Glomerular endothelial cell (primary cell): Measurements from ENCODE around the gene ASB13. TPM values are rescaled to one million over a fixed set of nuclear protein-coding genes. Genes with fewer than 3 reads are reported as not detected.

Experiments
- DNase-seq: peaks from one replicate; pipeline ENCODE4 v3.0.0-alpha.2; 2011; ENCODE audit warnings: low read depth, low spot score; ENCODE audit errors: extremely low read depth
- total RNA-seq: library from RNA; depleted of rRNA; stranded (reverse); fragments of >200 nt; gene quantifications from 2 replicates; pipeline ENCODE4 v1.2.3, GENCODE V29; 2015

Gene ASB13
- total RNA-seq, 1 donor from 2014 or later = 13.8 TPM

DNA sequence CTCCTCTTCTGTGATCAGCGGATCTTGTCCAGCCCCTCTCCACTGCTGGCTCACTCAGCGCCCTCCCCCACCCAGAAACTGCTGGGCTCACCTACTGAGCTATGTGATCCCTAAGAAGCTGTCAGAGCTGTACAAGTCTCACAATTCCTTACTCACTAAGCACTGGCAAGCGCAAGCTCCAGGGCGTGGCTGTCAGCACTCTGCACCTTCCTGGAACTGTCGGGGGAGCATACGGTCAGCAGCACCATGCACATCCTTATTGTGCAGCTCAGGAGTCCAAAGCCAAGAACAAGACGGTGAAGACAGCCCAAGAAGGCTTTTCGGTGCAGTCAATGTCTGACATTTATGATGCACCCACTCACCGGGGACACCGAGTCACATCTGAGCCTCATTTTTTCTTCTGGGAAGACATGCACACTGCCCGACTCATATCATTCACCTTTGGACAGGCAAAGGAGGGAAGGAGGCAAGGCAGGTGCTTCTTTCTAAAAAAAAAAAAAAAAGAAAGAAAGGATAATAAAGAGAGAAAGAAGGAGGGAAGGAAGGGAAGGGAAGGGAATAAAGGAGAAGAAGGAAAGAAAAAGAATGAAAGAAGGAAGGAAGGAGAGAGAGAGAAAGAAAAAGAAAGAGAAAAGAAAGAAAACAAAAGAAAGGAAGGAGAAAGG lies 56.3 kb downstream of the ASB13 start:
- no peak for DNase-seq

DNA sequence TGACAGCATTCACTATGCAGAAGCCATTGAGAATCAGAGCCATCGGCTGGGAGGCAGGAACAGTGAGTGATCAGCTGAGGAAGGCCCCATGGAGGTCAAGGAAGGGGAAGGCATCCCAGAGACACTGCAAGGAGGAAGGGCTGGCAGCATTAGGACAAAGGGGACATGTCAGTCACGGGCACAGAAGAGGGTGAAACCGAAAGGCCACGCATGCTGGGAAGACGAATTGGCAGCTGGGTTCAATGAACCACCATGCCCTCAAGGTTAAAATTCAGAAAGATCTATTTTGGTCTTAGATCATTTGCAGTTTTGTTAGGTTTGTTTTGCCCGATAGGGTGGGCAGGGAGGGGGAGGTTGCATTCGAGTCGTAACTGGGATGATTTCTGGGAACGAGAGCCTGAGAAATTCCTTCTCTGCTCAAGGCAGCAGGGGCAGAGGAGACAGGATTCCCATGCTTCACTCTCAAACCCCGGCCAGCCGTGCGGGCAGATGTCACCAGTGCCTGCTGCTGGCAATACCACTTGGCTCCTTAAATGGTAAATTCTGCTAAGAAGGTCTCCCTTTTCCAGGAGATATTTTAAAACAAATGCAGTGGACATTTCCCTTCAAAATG lies 57.7 kb downstream of the ASB13 start:
- no peak for DNase-seq

DNA sequence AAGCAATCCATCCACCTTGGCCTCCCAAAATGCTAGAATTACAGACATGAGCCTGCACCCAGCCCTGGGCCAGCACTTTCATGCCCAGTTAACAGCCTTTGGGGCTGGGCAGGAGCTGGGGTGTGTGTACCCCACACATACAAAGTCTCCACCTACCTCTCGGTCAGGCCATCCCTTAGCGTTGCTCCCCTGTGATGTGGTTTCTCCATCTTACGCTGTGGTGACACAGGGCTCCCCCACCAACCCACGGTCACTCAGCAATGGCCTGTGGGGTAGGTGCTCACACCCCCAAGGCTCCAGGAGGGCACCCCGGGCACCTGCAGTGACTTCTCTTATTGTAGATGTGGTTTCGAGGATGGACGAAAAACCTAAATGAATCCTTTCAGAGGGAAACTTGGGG lies 58.8 kb downstream of the ASB13 start:
- DNase-seq = no peak

DNA sequence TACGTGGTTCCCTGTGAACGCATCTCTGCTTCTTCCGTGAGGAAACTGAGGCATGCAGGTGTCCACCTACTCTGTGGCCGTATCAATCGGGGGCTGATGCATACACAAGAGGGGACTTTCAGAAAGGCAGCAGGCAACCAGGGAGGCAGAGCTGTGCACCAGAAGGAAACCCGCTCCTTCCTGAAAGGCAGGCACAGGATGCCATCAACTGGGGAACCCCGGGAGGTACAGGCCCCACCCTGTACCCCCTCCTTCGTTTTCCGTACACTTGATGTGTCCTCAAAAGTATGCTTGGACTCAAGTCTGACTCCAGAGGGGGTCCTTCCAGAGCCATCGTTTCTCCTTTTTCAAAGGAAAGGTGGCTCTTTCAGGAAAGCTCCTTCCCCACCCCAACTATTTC lies 59.5 kb downstream of the ASB13 start:
- DNase-seq = no peak

DNA sequence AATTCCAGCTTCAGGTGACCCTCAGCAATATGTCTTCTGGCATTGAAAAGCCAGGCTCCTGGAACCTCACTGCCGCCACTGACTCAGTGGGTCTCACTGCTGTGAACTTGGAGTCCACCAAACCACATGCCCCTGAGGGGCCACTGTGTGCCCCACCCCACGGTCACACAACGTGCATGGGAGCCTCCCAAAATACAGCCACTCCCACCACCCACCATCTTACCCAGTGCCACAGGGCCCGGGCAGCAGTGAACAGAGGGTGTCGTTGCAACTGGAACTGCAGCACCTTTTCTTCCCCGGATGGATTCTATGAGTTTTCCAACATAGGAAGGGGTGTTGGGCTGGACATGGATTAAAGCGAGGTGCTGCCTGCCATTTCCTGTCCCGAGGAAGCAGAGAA lies 60.1 kb downstream of the ASB13 start:
- no peak for DNase-seq

DNA sequence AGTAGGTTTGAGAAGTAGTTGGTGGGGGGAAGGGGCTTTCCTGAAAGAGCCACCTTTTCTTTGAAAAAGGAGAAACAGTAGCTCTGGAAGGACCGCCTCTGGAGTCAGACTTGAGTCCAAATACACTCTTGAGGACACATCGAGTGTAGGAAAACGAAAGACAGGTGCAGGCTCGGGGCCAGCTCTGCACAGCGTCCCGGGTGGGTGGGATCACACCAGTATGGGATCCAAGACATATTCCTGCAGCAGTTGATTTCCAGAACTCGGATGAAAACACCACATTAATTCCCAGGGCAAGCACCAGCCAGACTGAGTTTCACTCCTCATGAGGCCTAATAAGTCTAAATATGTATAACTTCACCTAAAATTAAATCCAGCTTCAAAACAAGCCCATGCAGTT lies 61.4 kb downstream of the ASB13 start:
- DNase-seq = no peak

DNA sequence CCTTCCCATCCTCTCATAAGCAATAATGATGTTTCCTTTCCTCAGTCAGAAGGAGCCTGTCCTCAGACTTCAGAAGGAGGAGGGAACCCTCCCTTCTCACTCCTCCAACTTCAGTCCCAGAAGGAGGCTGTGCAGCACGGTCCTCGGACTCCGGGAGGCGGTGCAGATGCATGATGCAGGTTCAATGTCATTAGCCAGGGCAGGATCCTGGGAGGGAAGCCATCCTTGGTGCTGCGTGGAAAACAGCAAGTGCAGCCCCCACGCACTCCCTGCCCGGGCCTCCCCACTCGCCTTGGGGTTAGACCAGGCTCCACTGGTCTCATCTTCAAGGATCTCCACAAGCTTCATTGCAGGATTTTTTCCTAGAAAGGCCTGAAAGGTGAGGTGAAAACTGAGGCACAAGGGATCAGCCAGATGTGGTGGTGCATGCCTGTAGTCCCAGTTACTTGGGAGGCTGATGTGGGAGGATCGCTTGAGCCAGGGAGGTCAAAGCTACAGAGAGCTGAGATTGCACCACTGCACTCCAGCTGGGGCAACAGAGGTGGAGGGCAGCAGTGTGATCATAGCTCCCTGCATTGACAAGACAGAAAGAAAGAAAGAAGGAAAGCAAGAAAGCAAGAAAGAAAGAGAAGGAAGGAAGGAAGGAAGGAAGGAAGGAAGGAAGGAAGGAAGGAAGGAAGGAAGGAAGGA lies 62.0 kb downstream of the ASB13 start:
- no peak for DNase-seq

DNA sequence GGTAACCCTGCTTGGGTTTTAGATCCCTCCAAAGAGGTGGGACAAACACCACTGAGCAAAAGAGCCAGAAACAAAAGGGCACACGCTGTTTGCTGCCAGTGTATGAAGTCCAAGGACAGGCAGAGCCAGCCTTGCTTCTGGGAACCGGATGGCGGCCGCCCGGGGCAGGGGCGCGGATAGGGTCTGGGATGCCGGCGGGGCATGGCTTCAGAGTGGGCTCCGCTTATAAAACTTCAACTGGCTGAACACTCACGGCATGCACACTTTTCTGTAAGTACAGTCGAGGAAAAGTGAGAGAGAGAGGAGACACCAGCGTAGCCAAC lies 62.6 kb downstream of the ASB13 start:
- DNase-seq = no peak

DNA sequence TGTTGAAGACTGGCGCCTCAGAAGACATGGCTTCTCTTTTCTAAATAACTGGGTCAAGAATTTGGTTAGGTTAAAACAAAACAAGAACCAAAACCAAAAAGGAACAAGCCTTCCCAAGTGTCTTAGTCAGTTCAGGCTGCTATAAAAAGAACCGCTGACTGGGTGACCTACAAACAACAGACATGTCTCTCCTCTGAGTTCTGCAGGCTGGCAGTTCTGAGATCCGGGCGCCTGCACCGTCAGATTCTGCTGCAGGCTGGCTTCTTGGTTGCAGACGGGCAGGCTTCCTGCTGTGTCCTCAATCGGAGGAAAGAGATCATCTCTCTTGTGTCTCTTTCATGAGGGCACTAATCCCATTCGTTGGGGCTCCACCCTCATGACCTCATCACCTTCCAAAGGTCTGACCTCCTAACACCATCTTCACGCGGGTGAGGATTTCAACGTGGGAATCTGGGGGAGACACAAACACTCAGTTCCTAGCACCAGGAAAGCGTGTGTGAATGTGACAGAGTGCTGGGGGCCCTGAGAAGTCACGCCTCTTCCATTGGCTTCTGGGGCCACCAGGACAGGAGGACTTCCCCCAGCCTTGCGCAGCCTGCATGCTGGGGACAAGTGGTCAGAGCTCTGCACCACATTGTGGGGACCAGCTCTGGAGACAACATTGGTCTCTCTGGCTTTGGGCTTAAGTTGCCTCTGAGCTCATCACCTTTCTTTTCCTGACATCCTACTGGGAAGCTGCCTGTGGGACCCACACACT lies 63.1 kb downstream of the ASB13 start:
- no peak for DNase-seq

DNA sequence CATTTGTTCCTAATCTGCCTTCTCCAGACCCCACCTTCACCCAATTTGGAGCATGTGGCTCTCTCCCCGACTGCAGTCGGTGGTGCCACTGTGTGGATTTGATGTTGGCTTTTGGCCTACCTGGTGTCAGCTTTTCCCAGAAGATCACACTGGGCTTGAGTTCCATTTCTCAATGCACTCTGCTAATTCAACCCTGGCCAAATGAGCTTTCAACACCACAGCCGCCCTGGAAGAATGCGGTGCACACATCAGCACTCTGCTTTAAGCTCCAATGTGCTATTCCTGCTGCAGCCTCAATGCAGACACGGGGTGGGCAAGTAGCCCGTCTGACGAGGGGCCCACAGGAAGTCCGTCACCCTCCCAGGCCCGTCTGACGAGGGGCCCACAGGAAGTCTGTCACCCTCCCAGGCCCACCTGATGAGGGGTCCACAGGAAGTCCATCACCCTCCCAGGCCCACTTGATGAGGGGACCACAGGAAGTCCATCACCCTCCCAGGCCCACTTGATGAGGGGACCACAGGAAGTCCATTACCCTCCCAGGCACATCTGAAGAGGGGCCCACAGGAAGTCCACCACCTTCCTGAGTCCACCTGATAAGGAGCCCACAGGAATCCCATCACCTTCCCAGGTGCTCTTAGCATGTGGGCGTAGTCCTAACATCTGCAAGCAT lies 64.4 kb downstream of the ASB13 start:
- no peak for DNase-seq

DNA sequence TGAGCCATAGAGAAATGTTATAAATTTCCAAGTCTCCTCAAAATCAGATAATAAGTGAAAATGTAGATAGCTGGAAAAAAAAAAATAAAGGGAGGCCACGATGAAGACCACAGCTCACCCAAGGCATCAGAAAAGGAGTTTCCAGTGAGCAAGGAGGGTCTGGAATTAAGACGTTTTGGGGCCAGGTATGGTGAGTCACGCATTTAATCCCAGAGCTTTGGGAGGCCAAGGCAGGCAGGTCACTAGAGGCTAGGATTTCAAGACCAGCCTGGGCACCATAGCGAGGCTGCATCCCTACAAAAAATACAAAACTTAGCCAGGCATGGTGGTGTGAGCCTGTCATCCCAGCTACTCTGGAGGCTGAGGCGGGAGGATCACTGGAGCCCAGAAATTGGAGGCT lies 65.5 kb downstream of the ASB13 start:
- DNase-seq = no peak

DNA sequence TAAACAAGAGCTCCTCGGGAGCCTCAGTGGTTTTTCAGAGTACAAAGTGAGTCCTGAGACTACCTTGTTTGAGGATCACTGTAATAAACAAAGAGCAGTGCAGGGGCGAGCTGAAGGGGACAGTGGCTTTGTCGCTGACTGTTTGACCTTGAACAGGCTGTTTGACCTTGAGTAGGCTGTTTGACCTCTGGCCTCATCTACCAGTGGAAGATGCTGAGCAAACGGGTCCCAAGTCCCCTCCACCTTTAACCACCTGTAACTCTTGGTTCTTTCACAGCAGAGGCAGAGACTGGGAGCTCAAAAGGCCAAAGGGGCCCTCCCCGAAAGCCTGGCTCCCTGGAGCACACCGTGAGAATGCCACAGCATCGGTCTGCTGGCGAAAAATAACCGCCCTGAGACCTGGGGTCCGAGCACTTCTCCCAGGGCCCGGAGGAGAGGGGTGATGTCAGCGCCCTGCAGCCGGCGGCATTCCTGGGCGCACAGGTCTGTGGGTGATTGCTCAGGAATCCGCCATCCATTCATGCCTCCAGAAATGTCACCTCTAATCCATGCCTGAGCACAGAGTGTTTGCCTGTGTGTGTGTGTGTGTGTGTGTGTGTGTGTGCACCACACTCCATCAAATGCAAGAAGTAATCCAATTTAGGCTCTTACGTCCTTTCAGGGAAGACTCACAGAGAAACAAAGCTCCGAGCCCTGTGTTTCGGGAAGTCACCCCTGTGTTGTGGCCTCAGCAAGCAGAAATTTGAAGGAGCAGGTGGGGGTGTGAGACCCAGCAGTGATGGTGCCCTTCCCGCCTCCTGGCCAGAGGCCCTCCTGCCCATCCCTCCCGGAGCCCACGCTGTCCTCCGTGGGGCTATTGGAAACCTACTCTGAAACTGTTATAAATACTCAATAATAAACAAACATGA lies 66.5 kb downstream of the ASB13 start:
- no peak for DNase-seq

DNA sequence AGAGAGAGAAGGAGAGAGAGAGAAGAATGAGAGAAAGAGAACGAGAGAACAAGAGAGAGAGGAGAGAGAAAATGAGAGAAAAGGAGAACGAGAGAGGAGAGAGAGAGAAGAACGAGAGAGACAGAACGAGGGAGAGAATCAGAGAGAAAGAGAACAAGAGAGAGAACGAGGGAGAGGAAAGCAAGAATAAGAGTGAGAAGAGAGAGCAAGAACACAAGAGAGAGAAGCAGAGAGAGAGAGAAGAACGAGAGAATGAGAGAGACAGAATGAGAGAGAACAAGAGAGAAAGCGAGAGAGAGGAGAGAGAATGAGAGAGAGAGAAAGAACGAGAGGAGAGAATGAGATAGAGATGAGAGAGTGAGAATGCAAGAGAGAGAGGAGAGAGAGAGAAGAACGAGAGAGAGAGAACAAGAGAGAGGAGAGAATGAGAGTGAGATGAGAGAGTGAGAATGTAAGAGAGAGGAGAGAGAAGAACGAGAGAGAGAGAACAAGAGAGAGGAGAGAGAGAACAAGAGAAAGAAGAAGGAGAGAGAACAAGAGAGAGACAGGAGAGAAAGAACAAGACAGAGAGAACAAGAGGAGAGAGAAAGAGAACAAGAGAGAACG lies 68.2 kb downstream of the ASB13 start:
- DNase-seq = no peak

DNA sequence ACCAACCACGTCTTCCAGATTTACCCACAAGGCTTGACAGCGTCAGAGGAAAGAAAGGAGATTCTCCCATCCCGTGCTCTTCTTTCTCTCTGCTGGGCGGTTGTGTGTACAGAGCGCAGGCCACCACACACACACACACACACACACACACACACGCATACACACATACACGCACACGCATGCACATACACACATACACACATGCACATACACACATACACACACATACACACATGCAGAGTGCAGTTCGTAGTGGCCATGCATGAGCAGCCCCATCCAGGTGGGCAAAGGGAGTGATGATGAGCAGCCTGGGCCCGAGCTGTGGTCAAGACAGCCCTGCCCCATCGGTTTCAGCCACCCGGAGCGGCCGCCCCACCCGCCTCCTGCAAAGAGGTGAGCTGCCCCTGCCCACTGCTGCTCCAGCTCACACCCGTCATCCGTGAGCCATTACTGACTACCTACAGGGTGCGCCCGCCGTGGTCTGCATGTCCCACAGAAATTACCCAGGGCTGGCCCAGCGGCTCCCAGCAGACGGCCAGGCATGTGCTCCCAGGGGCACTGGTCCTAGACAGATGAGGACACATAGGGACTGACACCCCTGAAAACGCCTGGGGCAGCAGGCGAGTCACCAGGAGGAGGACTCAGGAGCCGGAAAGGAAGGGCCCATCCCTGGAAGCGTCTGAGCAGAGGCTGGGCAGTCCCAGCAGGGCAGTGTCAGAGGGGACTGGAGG lies 69.6 kb downstream of the ASB13 start:
- no peak for DNase-seq

DNA sequence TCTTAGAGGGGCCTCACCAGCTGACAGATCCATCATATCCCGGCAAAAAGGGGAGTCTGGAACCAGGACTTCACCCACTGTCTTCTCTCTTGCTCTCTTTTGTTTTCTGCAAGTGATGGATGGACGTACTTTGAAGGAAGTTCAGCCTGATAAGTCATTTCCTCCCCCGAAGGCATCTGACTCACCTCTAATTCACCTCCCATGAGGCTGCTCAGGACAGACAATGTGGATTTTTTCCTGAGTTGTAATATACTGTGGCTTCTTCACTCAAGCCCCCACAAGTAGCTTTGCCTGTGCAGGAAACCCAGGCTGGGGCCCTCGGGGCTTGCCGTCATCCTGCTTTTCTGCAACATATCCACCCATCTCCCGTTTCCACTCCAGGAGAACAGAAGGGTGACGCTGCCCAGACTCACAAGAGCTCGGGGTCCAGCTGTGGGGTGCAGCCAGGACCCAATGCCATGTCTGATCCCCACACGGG lies 70.4 kb downstream of the ASB13 start:
- DNase-seq = peak; percentile 66

DNA sequence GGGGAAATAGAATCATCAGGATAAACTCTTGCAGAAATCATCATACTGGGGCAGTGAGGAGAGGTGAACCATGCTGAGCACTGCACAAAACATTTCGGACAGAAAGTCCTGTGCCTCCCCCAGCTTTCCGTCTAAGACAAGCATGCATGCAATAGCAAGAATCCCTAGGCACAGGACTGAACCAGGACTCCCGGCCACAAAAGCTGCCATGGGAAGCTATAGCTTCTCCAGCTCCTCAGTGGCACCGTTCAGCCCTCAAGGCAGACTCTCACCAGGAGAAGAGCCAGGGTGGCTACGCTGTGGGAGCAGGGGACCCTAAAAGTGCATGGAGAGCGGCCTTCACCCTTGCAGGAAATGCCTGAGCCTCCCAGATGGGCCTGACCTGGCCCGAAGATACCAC lies 70.8 kb downstream of the ASB13 start:
- DNase-seq = no peak

DNA sequence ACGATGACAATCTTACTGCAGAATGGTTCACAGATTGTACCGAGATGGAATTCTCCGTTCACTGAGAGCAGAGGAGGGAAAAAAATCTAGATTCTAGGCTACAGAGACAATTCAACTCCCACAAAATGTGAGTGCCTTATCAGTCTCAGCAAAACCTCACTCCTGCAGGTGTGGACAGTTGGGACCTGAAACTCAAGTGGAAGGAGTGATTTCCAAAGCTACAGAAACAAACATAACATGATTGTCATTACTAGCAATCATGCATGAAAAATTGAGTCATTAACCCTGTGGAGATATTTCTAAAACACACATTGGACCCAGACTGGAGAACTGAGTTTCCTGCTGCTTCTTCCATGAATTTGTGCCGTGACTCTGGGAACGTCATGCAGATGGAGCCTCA lies 71.3 kb downstream of the ASB13 start:
- DNase-seq = no peak

DNA sequence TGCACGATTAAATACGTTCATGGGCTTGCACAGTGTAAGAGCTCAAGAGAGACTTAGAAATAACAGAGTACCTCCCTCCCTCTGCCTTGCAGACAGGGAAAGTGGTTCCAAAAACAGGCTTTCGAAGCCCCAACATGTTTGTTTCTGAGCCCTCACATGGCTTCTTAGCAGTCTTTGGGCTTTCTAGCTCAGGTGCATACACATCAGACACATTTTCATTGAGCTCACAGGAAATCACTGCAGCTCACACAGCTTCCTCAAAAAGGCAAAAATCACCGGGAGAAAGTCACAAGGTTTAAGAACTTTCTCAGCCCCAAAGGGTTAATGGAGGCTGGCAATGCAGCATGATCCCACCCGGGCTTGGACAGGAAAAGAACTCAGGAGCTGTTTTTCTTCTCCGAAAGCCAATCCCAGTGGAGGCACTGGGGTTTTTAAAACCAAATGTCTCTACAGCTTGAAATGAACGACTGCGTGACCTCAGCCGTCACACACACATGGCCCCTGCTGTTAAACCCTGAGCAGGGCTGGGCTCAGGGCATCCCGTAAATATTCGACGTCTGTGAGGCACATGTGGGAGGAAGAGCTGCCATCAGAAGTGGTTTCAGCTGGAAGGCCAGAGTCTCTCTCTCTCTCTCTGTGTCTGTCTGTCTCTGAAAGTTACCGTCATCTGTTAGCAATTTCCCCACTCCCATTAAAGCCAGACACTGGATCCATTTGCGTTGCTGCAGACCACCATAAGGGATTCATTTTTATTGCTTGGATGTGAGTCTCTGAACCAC lies 71.9 kb downstream of the ASB13 start:
- no peak for DNase-seq
